HepG2 (cell line): Measurements from ENCODE around the gene ZDHHC14. TPM values are rescaled to one million over a fixed set of nuclear protein-coding genes. Genes with fewer than 3 reads are reported as not detected.

ENCODE experiments used
- ATM ChIP-seq: fragments of 450-650 bp; IDR thresholded peaks from 2 replicates; pipeline ENCODE4 v1.7.1; 2017; ENCODE audit warnings: mild to moderate bottlenecking, borderline replicate concordance
- GTF2F1 ChIP-seq: fragments of 150-350 bp; IDR thresholded peaks from 2 replicates; pipeline ENCODE4 v1.6.1; 2014; ENCODE audit warnings: low read length
- HDAC6 ChIP-seq: fragments of 200-600 bp; sonication (generic); IDR thresholded peaks from 2 replicates; pipeline ENCODE4 v1.7.0; 2017; ENCODE audit warnings: mild to moderate bottlenecking, antibody characterized with exemption, low read length, low read depth
- JUND ChIP-seq: sonication (generic); formaldehyde crosslinking; IDR thresholded peaks from 2 replicates; pipeline ENCODE4 v1.8.0; 2022; ENCODE audit warnings: mild to moderate bottlenecking, missing genetic modification reagents
- KDM6A ChIP-seq: IDR thresholded peaks from 2 replicates; pipeline ENCODE4 v1.6.1; 2016; ENCODE audit warnings: low read depth
- MZF1 ChIP-seq: sonication (generic); formaldehyde crosslinking; IDR thresholded peaks from 2 replicates; pipeline ENCODE4 v1.8.1; 2023; ENCODE audit warnings: mild to moderate bottlenecking, missing genetic modification reagents, borderline replicate concordance
- NR1H2 ChIP-seq: sonication (generic); formaldehyde crosslinking; IDR thresholded peaks from 2 replicates; pipeline ENCODE4 v1.8.1; 2022; ENCODE audit warnings: low read depth, missing genetic modification reagents, borderline replicate concordance
- POGZ ChIP-seq: sonication (generic); formaldehyde crosslinking; IDR thresholded peaks from 2 replicates; pipeline ENCODE4 v1.4.0; 2020; ENCODE audit warnings: mild to moderate bottlenecking, missing genetic modification reagents
- SALL2 ChIP-seq: sonication (generic); formaldehyde crosslinking; IDR thresholded peaks from 2 replicates; pipeline ENCODE4 v1.8.1; 2023; ENCODE audit warnings: mild to moderate bottlenecking, missing genetic modification reagents, inconsistent platforms
- ZNF567 ChIP-seq: sonication (generic); formaldehyde crosslinking; IDR thresholded peaks from 2 replicates; pipeline ENCODE4 v1.8.1; 2023; ENCODE audit warnings: mild to moderate bottlenecking, missing genetic modification reagents, borderline replicate concordance
- ZNF713 ChIP-seq: sonication (generic); formaldehyde crosslinking; IDR thresholded peaks from 2 replicates; pipeline ENCODE4 v1.4.0; 2020; ENCODE audit warnings: mild to moderate bottlenecking, missing genetic modification reagents
- polyA plus RNA-seq, 8 experiments: library from polyadenylated mRNA; depleted of rRNA in 3 of 8; stranded (reverse) in 7 of 8; unstranded in 1 of 8; fragments of >200 nt; fragmentation: Illumina TruSeq in 4 of 8; extraction: Trizol in 4 of 8; gene quantifications; 2 replicates each; pipeline versions ENCODE4 v1.2.1 to v1.2.3, GENCODE V29; 2011 to 2016; ENCODE audit warnings: low read depth in 4 of 8, missing spikeins in 1 of 8, mixed read lengths in 1 of 8; ENCODE audit not compliant: insufficient read depth in 1 of 8
- total RNA-seq, 5 experiments: library from RNA; depleted of rRNA; stranded (reverse); fragments of >200 nt; fragmentation: Illumina TruSeq; extraction: Trizol; gene quantifications; 2 replicates each; pipeline ENCODE4 v1.2.3, GENCODE V29; 2016; ENCODE audit warnings: low read depth in 1 of 5
- TF ChIP-seq, protein P1 (sequence below): sonication (generic); formaldehyde crosslinking; IDR thresholded peaks from 2 replicates; pipeline ENCODE4 v1.4.0; 2020; ENCODE audit warnings: missing genetic modification reagents, borderline replicate concordance
- TF ChIP-seq, protein P2 (sequence below): sonication (generic); formaldehyde crosslinking; IDR thresholded peaks from 2 replicates; pipeline ENCODE4 v1.5.0; 2020; ENCODE audit warnings: missing genetic modification reagents
- TF ChIP-seq, protein P3 (sequence below): sonication (generic); formaldehyde crosslinking; IDR thresholded peaks from 2 replicates; pipeline ENCODE4 v1.8.0; 2022; ENCODE audit warnings: missing genetic modification reagents, mild to moderate bottlenecking, moderate library complexity, borderline replicate concordance
- TF ChIP-seq, protein P4 (sequence below): sonication (generic); formaldehyde crosslinking; conservative IDR thresholded peaks from 2 replicates; pipeline ENCODE4 v1.4.0; 2020; ENCODE audit warnings: missing genetic modification reagents
- TF ChIP-seq, protein P5 (sequence below): sonication (generic); formaldehyde crosslinking; IDR thresholded peaks from 2 replicates; pipeline ENCODE4 v1.5.0; 2020; ENCODE audit warnings: mild to moderate bottlenecking, missing genetic modification reagents

The ZDHHC14 gene
- total and polyA plus RNA-seq, 2 of the 13 experiments (the other 11 are each of a cell fraction or from before 2014, with no cell fraction given), result 3.7 to 9.5 TPM

DNA sequence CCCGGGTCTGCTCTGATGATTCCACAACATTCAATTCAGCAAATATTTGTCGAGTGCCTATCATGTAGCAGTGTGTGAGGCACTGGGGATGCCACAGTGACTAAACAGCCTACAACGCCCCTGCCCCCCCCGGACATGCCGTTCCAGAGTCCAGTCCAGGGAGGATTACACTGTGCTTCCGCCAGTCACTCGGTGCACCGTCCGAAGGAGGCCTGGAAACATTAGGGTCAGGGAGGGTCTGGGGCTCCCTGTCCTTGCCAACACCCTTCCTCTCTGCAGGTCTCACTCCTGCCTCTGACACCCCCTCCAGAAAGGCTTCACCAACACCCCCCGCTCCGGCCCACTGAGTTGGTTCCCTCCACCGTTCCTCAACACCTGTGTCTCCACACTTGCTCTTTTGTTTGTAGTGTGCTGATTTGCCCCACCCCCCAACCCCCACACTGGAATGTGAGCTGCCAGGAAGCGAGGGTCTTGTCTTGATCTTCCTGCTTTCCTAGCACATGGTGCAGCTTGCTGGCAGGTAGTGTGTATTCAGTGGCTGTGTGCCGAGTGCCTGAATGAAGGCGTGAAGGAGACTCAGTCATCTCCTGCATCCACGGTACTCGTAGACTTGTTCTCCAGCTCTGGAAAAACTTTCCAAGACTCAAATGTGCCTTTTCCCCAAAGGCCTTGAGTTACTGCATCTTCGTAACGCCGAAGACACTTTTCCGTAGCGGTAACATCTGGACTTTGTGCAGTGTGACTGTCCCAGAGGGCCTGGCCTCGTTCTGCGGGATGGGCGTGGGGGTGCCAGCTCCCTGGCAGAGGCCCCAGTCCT lies 150.4 kb downstream of the ZDHHC14 start (continued):
- TF ChIP-seq, protein P1, sequence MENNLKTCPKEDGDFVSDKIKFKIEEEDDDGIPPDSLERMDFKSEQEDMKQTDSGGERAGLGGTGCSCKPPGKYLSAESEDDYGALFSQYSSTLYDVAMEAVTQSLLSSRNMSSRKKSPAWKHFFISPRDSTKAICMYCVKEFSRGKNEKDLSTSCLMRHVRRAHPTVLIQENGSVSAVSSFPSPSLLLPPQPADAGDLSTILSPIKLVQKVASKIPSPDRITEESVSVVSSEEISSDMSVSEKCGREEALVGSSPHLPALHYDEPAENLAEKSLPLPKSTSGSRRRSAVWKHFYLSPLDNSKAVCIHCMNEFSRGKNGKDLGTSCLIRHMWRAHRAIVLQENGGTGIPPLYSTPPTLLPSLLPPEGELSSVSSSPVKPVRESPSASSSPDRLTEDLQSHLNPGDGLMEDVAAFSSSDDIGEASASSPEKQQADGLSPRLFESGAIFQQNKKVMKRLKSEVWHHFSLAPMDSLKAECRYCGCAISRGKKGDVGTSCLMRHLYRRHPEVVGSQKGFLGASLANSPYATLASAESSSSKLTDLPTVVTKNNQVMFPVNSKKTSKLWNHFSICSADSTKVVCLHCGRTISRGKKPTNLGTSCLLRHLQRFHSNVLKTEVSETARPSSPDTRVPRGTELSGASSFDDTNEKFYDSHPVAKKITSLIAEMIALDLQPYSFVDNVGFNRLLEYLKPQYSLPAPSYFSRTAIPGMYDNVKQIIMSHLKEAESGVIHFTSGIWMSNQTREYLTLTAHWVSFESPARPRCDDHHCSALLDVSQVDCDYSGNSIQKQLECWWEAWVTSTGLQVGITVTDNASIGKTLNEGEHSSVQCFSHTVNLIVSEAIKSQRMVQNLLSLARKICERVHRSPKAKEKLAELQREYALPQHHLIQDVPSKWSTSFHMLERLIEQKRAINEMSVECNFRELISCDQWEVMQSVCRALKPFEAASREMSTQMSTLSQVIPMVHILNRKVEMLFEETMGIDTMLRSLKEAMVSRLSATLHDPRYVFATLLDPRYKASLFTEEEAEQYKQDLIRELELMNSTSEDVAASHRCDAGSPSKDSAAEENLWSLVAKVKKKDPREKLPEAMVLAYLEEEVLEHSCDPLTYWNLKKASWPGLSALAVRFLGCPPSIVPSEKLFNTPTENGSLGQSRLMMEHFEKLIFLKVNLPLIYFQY (CRISPR knock-in tag), result peak; percentile 97
- TF ChIP-seq GTF2F1 (0 out of 2 replicates have a peak, but pooled peaks have one; percentile 81), POGZ (peak; percentile 98), MZF1 (CRISPR knock-in tag) (peak; percentile 98; the same call in 1 of the 2 replicates), JUND (CRISPR knock-in tag) (peak; percentile 93), NR1H2 (CRISPR knock-in tag) (peak; percentile 78; the same call in 1 of the 2 replicates), SALL2 (CRISPR knock-in tag) (peak; percentile 94), KDM6A (CRISPR knock-in tag) (peak; percentile 99), ATM (no peak), ZNF713 (CRISPR knock-in tag) (no peak), ZNF567 (CRISPR knock-in tag) (peak; percentile 25), HDAC6 (no peak)
- TF ChIP-seq, protein P2, sequence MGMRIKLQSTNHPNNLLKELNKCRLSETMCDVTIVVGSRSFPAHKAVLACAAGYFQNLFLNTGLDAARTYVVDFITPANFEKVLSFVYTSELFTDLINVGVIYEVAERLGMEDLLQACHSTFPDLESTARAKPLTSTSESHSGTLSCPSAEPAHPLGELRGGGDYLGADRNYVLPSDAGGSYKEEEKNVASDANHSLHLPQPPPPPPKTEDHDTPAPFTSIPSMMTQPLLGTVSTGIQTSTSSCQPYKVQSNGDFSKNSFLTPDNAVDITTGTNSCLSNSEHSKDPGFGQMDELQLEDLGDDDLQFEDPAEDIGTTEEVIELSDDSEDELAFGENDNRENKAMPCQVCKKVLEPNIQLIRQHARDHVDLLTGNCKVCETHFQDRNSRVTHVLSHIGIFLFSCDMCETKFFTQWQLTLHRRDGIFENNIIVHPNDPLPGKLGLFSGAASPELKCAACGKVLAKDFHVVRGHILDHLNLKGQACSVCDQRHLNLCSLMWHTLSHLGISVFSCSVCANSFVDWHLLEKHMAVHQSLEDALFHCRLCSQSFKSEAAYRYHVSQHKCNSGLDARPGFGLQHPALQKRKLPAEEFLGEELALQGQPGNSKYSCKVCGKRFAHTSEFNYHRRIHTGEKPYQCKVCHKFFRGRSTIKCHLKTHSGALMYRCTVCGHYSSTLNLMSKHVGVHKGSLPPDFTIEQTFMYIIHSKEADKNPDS, result peak; percentile 90; the same call in 1 of the 2 replicates
- TF ChIP-seq, protein P3, sequence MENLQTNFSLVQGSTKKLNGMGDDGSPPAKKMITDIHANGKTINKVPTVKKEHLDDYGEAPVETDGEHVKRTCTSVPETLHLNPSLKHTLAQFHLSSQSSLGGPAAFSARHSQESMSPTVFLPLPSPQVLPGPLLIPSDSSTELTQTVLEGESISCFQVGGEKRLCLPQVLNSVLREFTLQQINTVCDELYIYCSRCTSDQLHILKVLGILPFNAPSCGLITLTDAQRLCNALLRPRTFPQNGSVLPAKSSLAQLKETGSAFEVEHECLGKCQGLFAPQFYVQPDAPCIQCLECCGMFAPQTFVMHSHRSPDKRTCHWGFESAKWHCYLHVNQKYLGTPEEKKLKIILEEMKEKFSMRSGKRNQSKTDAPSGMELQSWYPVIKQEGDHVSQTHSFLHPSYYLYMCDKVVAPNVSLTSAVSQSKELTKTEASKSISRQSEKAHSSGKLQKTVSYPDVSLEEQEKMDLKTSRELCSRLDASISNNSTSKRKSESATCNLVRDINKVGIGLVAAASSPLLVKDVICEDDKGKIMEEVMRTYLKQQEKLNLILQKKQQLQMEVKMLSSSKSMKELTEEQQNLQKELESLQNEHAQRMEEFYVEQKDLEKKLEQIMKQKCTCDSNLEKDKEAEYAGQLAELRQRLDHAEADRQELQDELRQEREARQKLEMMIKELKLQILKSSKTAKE, result peak; percentile 93
- TF ChIP-seq, protein P4, sequence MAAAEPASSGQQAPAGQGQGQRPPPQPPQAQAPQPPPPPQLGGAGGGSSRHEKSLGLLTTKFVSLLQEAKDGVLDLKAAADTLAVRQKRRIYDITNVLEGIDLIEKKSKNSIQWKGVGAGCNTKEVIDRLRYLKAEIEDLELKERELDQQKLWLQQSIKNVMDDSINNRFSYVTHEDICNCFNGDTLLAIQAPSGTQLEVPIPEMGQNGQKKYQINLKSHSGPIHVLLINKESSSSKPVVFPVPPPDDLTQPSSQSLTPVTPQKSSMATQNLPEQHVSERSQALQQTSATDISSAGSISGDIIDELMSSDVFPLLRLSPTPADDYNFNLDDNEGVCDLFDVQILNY, result 0 out of 2 replicates have a peak, but pooled peaks have one; percentile 8
- TF ChIP-seq, protein P5, sequence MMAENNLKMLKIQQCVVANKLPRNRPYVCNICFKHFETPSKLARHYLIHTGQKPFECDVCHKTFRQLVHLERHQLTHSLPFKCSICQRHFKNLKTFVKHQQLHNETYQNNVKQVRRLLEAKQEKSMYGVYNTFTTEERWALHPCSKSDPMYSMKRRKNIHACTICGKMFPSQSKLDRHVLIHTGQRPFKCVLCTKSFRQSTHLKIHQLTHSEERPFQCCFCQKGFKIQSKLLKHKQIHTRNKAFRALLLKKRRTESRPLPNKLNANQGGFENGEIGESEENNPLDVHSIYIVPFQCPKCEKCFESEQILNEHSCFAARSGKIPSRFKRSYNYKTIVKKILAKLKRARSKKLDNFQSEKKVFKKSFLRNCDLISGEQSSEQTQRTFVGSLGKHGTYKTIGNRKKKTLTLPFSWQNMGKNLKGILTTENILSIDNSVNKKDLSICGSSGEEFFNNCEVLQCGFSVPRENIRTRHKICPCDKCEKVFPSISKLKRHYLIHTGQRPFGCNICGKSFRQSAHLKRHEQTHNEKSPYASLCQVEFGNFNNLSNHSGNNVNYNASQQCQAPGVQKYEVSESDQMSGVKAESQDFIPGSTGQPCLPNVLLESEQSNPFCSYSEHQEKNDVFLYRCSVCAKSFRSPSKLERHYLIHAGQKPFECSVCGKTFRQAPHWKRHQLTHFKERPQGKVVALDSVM (CRISPR knock-in tag), result peak; percentile 74; the same call in 1 of the 2 replicates
